Aorta (tissue), 5 donors: ENCODE data around the gene AOC2. TPM values are rescaled to one million over a fixed set of nuclear protein-coding genes. Genes with fewer than 3 reads are reported as not detected.

Experiments
- ATAC-seq: fragments of 200-7000 bp; cut with Tn5 transposase; one replicate; pipeline ENCODE4 v1.9.1; 2022; ENCODE audit warnings: moderate library complexity; ENCODE audit not compliant: low FRiP score
- DNase-seq, 2 donors: peaks; one replicate each; pipeline ENCODE4 v3.0.0-alpha.2; 2020
- H3K27ac ChIP-seq, 2 donors: one replicate each; pipeline ENCODE4 v1.5.1; 2013; ENCODE audit warnings: low read length in 2 of 2, mild to moderate bottlenecking in 2 of 2, moderate library complexity in 2 of 2, control low read depth in 1 of 2, inconsistent platforms in 1 of 2, low read depth in 1 of 2
- H3K27me3 ChIP-seq, 2 donors: one replicate each; pipeline ENCODE4 v1.6.1; 2013; ENCODE audit warnings: control low read depth in 1 of 2, low read length in 1 of 2, mild to moderate bottlenecking in 1 of 2, moderate library complexity in 1 of 2; ENCODE audit not compliant: insufficient read depth in 2 of 2, control insufficient read depth in 1 of 2
- H3K36me3 ChIP-seq, 2 donors: one replicate each; pipeline ENCODE4 v1.6.1; 2013; ENCODE audit warnings: control low read depth in 1 of 2, low read length in 1 of 2, mild to moderate bottlenecking in 1 of 2; ENCODE audit not compliant: insufficient read depth in 2 of 2, control insufficient read depth in 1 of 2
- H3K4me1 ChIP-seq, 2 donors: one replicate each; pipeline ENCODE4 v1.6.1; 2013; ENCODE audit warnings: low read length in 2 of 2, control low read depth in 1 of 2, mild to moderate bottlenecking in 1 of 2, moderate library complexity in 1 of 2; ENCODE audit not compliant: insufficient read depth in 2 of 2, control insufficient read depth in 1 of 2
- H3K4me3 ChIP-seq, 2 donors: one replicate each; pipeline ENCODE4 v1.5.1; 2013; ENCODE audit warnings: low read length in 2 of 2, control low read depth in 1 of 2, mild to moderate bottlenecking in 1 of 2
- H3K9me3 ChIP-seq: one replicate; pipeline ENCODE4 v1.6.1; 2013; ENCODE audit warnings: mild to moderate bottlenecking, low read length; ENCODE audit not compliant: control insufficient read depth
- WGBS, 2 donors: extraction: QIAGEN DNeasy Blood & Tissue Kit; methylation state at CpG; one replicate each; pipeline ENCODE4 v1.1.7; 2013; 5-methylcytosine and 5-hydroxymethylcytosine counted together
- intact Hi-C, 2 donors: fragments of 100-400 bp; cut with DNase I; formaldehyde crosslinking; loops; one replicate each; pipeline versions ENCODE4 v1.14.2 to v1.15.0; 2022
- polyA plus RNA-seq, 2 donors: library from polyadenylated mRNA; stranded (reverse); fragments of 200-250 nt; gene quantifications; one replicate each; pipeline ENCODE4 v1.2.3, GENCODE V29; 2013
- total RNA-seq, 2 donors: library from RNA; stranded (reverse); fragmentation: NEBNext Ultra II Directional; extraction: Animal tissue kit (Norgen Biotek cat#: 25700); gene quantifications; one replicate each; pipeline ENCODE4 v1.2.1, GENCODE V29; 2021
- donor health status: healthy with polysubstance abuse.
- donor health status: Bipolar disorder and iron deficiency.
- donor health status: DM: no; HTN: no; CAD: no.
- donor health status: DM: no; HTN: no; CAD: no.
- donor health status: DM: yes; HTN: yes; CAD: no.

Gene AOC2
- total and polyA plus RNA-seq, 4 donors, result 0.25 to 2.6 (median 1.1) TPM

GRCh38 chr17:42843358-42843934 is 934 bp upstream of the AOC2 start:
- H3K36me3 ChIP-seq, result peaks cover 10 to 15% of the 10 kb centered on the region in 2 donors
- no peak overlapping the region for H3K4me3 ChIP-seq
- WGBS, 2 donors, result 21 to 26% methylated on average over 6 of the region's 6 CpGs
- H3K27me3 ChIP-seq, result no peaks in the 10 kb centered on the region
- no peak for DNase-seq
- no peak overlapping the region for H3K27ac ChIP-seq
- intact Hi-C loops, result loop anchor here (2.0 to 10.0 kb wide), 4 partner anchors 85 to 153 kb away; partner anchors contain the start of gene RPL27 (in 1 of the 2)
- no peaks in the 10 kb centered on the region for H3K4me1 ChIP-seq
- ATAC-seq, result peak; percentile 85
- H3K9me3 ChIP-seq, result no peaks in the 10 kb centered on the region

GRCh38 chr17:42844761-42845555 is 578 bp downstream of the AOC2 start:
- Histone ChIP-seq H3K4me3 (no peak overlapping the region), H3K9me3 (no peaks in the 10 kb centered on the region), H3K27ac (no peak overlapping the region), H3K4me1 (no peaks in the 10 kb centered on the region), H3K36me3 (peaks cover 8% of the 10 kb centered on the region in 2 donors), H3K27me3 (no peaks in the 10 kb centered on the region)
- intact Hi-C loops, result loop anchor here in 1 of 2 donors (10.0 kb wide), 1 partner anchor 150 kb away; the partner anchor contains the start of gene RPL27
- no peak for DNase-seq
- ATAC-seq, result no peak
- WGBS, 2 donors, result 87 to 90% methylated on average over 24 of the region's 24 CpGs

DNA sequence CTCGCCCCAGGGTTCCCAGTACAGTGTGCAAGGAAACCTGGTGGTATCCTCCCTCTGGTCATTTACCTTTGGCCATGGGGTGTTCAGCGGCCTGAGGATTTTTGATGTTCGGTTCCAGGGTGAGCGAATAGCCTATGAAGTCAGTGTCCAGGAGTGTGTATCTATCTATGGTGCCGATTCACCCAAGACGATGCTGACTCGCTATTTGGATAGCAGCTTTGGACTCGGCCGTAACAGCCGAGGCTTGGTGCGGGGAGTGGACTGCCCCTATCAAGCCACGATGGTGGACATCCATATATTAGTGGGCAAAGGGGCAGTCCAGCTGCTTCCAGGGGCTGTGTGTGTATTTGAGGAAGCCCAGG is 1.2 kb downstream of the AOC2 start:
- WGBS, 2 donors, result 82 to 87% methylated on average over 12 of the region's 12 CpGs

GRCh38 chr17:42845918-42846593 is 1.7 kb downstream of the AOC2 start:
- Histone ChIP-seq H3K4me3 (no peak overlapping the region), H3K27ac (no peak overlapping the region), H3K27me3 (no peaks in the 10 kb centered on the region), H3K9me3 (no peaks in the 10 kb centered on the region), H3K36me3 (peaks cover 8% of the 10 kb centered on the region in 2 donors), H3K4me1 (no peaks in the 10 kb centered on the region)
- ATAC-seq (no peak), DNase-seq (no peak)
- WGBS, 2 donors, result 66 to 69% methylated on average over 7 of the region's 7 CpGs
- intact Hi-C loops, result loop anchor here in 1 of 2 donors (10.0 kb wide), 1 partner anchor 149 kb away; the partner anchor contains the start of gene RPL27

More for the DNA sequence above, 1.2 kb downstream of the AOC2 start:
- Histone ChIP-seq H3K4me1 (no peaks in the 10 kb centered on the region), H3K27ac (no peak overlapping the region), H3K4me3 (no peak overlapping the region), H3K36me3 (peaks cover 8% of the 10 kb centered on the region in 2 donors), H3K27me3 (no peaks in the 10 kb centered on the region), H3K9me3 (no peaks in the 10 kb centered on the region)
- DNase-seq, result no peak
- ATAC-seq, result no peak
- intact Hi-C loops, result loop anchor here in 1 of 2 donors (10.0 kb wide), 1 partner anchor 149 kb away; the partner anchor contains the start of gene RPL27

GRCh38 chr17:42846594-42847280 is 2.4 kb downstream of the AOC2 start:
- H3K36me3 ChIP-seq, result peaks cover 4 to 6% of the 10 kb centered on the region in 2 donors
- no peaks in the 10 kb centered on the region for H3K9me3 ChIP-seq
- 47 to 48% methylated on average over 9 of the region's 9 CpGs for WGBS, 2 donors
- H3K4me3 ChIP-seq, result no peak overlapping the region
- ATAC-seq (no peak), DNase-seq (no peak)
- no peaks in the 10 kb centered on the region for H3K4me1 ChIP-seq
- intact Hi-C loops, result loop anchor here in 1 of 2 donors (10.0 kb wide), 1 partner anchor 148 kb away; the partner anchor contains the start of gene RPL27
- H3K27ac ChIP-seq, result no peak overlapping the region
- H3K27me3 ChIP-seq, result no peaks in the 10 kb centered on the region

- H3K27ac ChIP-seq, result no peak overlapping the region
- ATAC-seq (no peak), DNase-seq (no peak)
- H3K9me3 ChIP-seq, result no peaks in the 10 kb centered on the region
- intact Hi-C loops, result loop anchor here in 1 of 2 donors (10.0 kb wide), 1 partner anchor 147 kb away; the partner anchor contains the start of gene RPL27
- no peaks in the 10 kb centered on the region for H3K4me1 ChIP-seq
- H3K27me3 ChIP-seq, result no peaks in the 10 kb centered on the region
- 63 to 66% methylated on average over 3 of the region's 3 CpGs for WGBS, 2 donors
- no peak overlapping the region for H3K4me3 ChIP-seq
- peaks cover 2% of the 10 kb centered on the region in 2 donors for H3K36me3 ChIP-seq
Observed at GRCh38 chr17:42848093-42848492, 3.7 kb downstream of the AOC2 start.

- ATAC-seq, result no peak
- no peaks in the 10 kb centered on the region for H3K4me1 ChIP-seq
- no peak for DNase-seq
- no peaks in the 10 kb centered on the region for H3K27me3 ChIP-seq
- no peak overlapping the region for H3K27ac ChIP-seq
- intact Hi-C loops, result loop anchor here in 1 of 2 donors (10.0 kb wide), 1 partner anchor 146 kb away; the partner anchor contains the start of gene RPL27
- no peaks in the 10 kb centered on the region for H3K9me3 ChIP-seq
- no peak overlapping the region for H3K4me3 ChIP-seq
- WGBS, 2 donors, result 91 to 92% methylated on average over 9 of the region's 9 CpGs
- H3K36me3 ChIP-seq, result peaks cover 0 to under 1% of the 10 kb centered on the region in 2 donors
Observed at GRCh38 chr17:42849031-42849430, 4.7 kb downstream of the AOC2 start.
